NCI-H2196 (cell line): ENCODE results near the gene IL1B.

Source experiments
- DNase-seq: peaks from one replicate; lab custom pipeline; 2025; ENCODE audit not compliant: unreplicated experiment; lab: John Stamatoyannopoulos, UW

The IL1B gene

DNA sequence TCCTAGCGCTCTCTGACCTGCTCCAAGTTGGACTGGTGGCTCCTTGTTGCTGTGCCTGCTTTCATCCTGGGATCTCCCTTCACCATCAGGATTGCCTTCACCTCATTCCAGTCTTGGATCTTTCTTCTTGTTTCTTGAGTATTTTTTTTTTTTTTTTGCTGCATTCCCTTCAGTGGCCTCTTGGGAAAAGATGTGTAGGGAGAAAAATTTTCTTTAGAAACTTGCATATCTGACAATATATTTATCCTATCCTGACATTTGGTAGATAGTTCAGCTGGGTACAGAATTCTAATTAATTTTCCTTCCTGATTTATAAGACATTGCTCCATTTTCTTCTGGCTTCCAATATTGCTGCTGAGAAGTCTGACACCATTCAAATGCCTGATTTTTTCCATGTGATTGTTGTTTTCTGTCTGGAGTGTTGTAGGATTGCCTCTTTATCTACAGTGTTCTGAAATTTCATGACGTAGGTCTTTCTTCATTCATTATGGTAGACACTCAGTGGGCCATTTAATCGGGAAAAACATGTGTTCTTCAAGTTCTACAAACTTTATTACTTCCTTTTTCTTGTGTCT, 29.3 kb downstream of the IL1B start:
- no peak for DNase-seq

DNA sequence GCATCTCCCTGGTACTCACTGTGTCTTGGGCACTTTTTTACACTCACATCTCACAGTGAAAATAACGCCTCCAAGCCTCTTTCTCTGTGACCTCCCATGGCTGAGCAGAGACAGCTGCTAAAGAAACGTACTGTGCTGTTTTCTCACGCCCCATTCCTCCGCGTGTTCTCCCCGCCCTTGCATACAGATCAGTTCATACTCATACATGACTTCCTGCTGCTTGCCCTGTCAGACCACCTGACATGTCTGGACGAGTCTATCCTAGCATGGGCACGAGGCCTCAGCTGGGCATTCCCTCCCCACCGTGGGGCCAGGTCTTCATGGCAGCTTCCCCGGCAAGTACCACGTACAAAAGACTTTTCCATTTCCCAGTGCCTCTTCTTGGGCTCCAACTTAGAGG, 31.0 kb downstream of the IL1B start:
- DNase-seq, result no peak

DNA sequence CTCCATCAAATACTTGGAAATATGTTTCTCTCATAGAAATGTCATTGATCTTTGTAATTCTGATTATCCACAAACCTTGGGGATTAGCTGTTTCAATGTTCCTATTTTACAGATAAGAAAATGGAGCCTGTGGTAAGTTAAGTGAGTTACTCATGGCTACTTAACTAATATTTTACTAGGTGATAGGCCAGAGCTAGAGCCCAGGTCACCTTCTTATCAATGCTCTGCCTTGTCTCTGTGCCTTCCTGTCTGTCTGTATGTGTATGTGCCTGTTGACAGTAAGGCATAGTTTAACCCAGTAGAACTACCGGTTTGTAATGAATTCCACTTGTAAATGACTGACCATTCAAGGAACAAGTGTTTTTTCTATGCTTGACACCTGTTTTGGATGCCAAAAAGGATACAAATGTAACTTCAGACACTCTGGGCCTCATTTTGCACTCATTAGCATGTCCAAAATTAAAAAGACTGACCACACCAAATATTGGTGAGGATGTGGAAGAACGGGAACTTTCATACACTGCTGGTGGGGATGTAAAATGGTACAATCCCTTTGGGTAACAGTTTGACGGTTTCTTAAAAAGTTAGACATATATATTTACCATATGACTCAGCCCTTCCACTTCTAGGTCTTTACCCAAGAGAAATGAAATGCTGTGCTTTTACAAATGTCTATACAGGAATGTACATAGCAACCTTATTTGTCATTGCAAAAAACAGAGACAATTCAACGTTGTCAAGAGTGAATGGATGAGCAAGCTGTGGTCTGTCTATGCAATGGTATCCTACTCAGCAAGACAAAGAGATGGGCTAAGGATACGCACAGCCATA, 32.7 kb downstream of the IL1B start:
- DNase-seq, result no peak

DNA sequence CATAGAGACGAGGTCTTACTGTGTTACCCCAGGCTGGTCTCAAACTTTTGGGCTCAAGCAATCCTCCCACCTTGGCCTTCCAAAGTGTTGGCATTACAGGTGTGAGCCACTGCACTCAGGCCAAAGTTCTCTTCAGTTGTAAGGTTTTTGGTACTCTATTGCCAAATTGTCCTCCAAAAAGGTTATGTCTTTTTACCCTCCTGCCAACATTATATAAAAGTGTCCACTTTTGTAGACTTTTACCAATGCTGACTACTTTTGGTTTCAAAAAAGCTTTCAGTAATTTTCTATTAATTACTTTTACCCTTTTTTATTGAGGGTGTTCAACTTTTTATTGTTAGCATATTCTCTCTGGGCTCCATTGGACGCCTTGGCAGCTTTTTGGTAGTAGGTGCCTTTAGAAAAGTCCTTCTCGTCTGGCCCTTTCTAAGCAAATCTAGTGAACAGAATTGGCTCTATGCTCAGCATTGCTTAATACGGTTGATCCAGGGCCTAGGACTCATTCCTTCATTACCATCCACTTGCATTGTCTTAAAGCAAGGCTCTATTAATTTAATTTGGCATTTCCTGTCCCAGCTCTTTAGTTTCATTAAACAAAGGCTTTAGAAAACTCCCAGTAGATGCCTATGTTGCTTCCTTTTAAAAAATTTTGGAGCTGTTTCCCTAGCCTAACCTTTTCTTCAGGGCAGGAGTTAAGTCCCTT, 35.5 kb downstream of the IL1B start:
- DNase-seq, result no peak

- DNase-seq, result no peak
These were observed 37.3 kb downstream of the IL1B start for GRCh38 chr2:112798979-112799975.

DNA sequence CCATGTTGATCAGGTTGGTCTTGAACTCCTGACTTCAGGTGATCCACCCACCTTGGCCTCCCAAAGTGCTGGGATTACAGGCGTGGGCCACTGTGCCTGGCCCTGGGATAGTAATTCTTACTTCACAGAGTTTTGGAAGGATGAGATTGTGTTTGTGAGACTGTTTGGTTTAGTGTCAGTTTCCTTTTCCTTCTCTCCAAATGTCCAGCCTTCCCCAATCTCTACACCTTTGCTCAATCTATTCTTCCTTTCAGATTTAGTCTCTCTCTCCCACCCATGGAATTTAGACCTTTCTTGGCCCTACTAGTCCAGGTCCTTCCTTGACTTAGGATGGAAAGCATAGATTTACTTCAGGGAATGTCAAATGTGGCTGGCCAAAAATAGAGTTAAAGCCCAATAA, 40.1 kb downstream of the IL1B start:
- no peak for DNase-seq

DNA sequence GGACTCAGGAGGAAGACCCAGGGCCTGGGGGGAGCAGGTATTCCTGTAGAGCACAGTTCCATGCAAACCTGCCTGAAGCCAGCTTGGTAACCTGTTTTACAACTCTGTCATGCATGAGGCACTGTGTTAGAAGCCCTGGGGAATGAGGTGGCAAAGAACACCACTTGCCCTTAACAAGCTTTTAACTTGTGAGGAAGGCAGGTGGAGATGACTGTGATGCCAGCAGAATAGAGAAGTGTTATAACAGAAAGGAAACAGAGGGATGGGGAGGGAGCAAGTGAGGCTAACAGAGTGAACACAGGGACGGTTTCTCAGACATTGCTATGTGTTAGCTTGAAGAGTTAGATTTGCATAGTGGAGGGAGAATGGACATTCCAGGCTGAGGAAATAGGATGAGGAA, 40.8 kb downstream of the IL1B start:
- no peak for DNase-seq

DNA sequence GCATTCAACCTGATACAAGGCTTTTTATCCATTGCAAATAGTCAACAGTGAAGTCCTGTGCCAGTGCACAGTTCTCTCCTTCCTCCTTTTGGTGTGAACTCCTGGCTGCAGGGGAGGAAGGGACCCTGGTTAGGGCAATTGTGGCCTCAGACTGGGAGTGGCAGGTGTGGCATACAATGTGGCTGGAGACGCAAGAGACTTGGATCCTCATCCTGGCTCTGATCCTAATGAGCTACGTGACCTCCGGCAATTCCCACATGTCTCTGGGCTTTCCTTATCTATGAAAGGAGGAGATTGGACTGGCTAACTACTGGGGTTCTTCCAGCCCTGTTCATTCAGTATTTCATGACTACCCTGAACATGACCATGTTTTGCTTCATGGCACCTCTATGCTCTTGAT, 41.7 kb downstream of the IL1B start:
- no peak for DNase-seq

DNA sequence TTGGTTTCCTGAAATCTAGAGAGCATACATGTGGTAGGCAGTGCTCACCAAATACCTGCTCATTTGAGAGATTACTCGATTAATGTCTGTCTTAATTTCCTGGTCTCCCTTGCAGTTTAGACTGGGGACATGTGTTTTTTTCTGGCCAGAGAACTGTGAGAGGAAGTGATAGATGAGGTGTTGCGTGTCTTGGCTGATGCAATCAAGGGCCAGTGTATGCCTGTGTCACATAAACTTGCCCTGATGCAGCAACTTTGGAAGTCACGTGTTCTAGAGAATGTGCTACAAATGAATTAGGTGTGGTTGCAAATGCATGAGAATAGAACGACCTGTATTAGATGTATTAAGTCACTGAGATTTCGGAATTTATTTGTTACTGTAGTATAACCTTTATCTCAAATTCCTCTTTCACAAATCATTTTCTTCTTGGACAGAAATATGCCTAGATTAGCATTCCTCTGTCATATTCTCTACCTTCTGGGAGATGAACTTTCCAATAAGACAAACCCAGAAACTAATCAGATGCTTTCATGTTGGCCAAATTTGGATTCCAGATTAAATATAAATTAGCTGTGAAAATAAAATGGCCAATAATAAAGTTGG, 42.3 kb downstream of the IL1B start:
- DNase-seq, result no peak

DNA sequence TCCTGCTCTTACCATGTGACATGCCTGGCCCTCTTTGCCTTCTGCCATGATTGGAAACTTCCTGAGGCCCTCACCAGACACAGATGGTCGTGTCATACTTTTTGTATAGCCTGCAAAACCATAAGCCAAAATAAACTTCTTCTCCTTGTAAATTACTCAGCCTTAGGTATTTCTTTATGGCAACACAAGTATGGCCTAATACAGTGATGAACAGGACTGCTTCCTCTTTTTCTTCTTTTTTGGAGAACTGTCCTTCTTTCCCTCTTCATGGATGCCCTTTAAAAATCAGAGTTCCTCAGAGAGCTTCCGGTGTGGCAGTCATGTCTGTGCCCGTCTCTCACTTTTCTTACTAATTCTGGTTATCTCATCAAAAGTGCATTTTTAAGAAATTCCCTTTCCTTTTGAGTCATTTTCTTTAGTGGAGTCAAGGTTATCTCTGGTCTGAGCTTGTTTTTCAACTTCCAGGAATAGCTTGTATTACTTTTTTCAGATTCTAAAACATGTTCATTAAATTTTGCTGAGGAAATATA, 43.1 kb downstream of the IL1B start:
- no peak for DNase-seq

GRCh38 chr2:112792419-112792818, 44.2 kb downstream of the IL1B start:
- DNase-seq, result no peak

- DNase-seq, result no peak
These were observed 44.8 kb downstream of the IL1B start for GRCh38 chr2:112791693-112792230.

GRCh38 chr2:112791019-112791418, 45.6 kb downstream of the IL1B start:
- no peak for DNase-seq

- no peak for DNase-seq
These were observed 46.3 kb downstream of the IL1B start for GRCh38 chr2:112790305-112790704.

DNA sequence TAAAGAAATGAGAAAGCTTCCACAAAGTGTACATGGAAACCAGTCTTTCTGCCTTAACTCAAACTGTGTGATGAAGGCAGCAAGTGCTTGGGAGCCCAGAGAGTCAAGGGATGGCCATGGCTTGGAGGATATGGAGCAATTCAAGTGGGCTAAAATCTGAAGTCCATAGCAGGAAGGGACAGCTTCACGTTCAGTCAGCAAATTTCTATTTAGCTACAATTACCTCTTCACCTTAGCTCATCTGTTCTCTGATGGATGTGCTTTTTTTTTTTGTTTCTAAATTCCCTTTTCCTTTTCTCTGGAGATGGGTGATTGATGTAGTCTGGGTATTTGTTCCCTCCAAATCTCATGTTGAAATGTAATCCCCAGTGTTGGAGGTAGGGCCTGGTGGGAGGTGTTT, 47.4 kb downstream of the IL1B start:
- no peak for DNase-seq

- no peak for DNase-seq
These were observed 47.9 kb downstream of the IL1B start for GRCh38 chr2:112788653-112789052.

GRCh38 chr2:112787729-112788393, 48.7 kb downstream of the IL1B start:
- DNase-seq, result no peak

DNA sequence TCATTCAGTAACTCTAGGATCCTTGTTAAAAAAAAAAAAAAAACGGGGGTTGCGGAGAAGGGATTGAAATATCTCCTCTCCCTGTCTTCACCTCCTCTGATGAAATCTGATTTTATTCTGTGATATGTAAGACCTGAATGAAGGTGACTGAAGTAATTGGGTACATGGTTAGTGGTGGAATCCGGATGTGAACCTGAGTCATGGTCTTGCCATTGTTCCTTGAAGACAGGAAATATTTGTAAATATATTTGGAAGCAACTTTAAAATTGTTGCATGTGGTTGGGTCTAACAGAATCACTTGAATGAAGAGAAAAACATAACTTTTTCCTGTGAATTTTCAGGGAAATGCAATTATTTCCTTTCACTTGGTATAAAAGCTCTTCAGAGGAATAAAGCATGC, 49.3 kb downstream of the IL1B start:
- DNase-seq, result no peak
